Hepatocyte (in vitro differentiated cells): ENCODE measurements around the gene PLA2G1B. TPM values are rescaled to one million over a fixed set of nuclear protein-coding genes. Genes with fewer than 3 reads are reported as not detected.

Experiments
- DNase-seq: peaks from one replicate; pipeline ENCODE4 v3.0.0-alpha.2; 2016; ENCODE audit warnings: low spot score
- H2AFZ ChIP-seq: fragments of 200-600 bp; sonication (generic); 2 replicates; pipeline ENCODE4 v1.6.0; 2016; ENCODE audit warnings: antibody characterized with exemption, mild to moderate bottlenecking
- H3K27ac ChIP-seq: fragments of 200-600 bp; sonication (generic); 2 replicates; pipeline ENCODE4 v1.5.1; 2016; ENCODE audit warnings: mild to moderate bottlenecking
- H3K27me3 ChIP-seq: fragments of 200-600 bp; sonication (generic); 2 replicates; pipeline ENCODE4 v1.6.1; 2016
- H3K36me3 ChIP-seq: fragments of 200-600 bp; sonication (generic); replicated peaks from 2 replicates; pipeline ENCODE4 v1.5.1; 2016; ENCODE audit warnings: low read depth; ENCODE audit not compliant: insufficient read depth
- H3K4me1 ChIP-seq: fragments of 200-600 bp; sonication (generic); 2 replicates; pipeline ENCODE4 v1.5.1; 2016; ENCODE audit warnings: mild to moderate bottlenecking, moderate library complexity; ENCODE audit not compliant: insufficient read depth
- H3K4me2 ChIP-seq: fragments of 200-600 bp; sonication (generic); 2 replicates; pipeline ENCODE4 v1.6.0; 2016
- H3K4me3 ChIP-seq: fragments of 200-600 bp; sonication (generic); 2 replicates; pipeline ENCODE4 v1.5.1; 2016; ENCODE audit warnings: mild to moderate bottlenecking
- H3K79me2 ChIP-seq: fragments of 200-600 bp; sonication (generic); 2 replicates; pipeline ENCODE4 v1.6.0; 2017; ENCODE audit warnings: mild to moderate bottlenecking
- H3K9me2 ChIP-seq: fragments of 200-600 bp; sonication (generic); replicated peaks from 2 replicates; pipeline ENCODE4 v1.6.0; 2017; ENCODE audit warnings: mild to moderate bottlenecking; ENCODE audit not compliant: insufficient read depth
- H3K9me3 ChIP-seq: fragments of 200-600 bp; sonication (generic); 2 replicates; pipeline ENCODE4 v1.5.1; 2016; ENCODE audit warnings: low read depth, mild to moderate bottlenecking
- H4K20me1 ChIP-seq: fragments of 200-600 bp; sonication (generic); 2 replicates; pipeline ENCODE4 v1.6.0; 2016; ENCODE audit warnings: mild to moderate bottlenecking; ENCODE audit not compliant: insufficient read depth, poor library complexity, severe bottlenecking
- CTCF ChIP-seq: fragments of 200-600 bp; sonication (generic); IDR thresholded peaks from 2 replicates; pipeline ENCODE4 v1.5.1; 2016; ENCODE audit warnings: antibody characterized with exemption, mild to moderate bottlenecking; ENCODE audit not compliant: poor library complexity
- EZH2 ChIP-seq: fragments of 200-600 bp; sonication (generic); IDR thresholded peaks from 2 replicates; pipeline ENCODE4 v1.6.1; 2016; ENCODE audit warnings: antibody characterized with exemption, mild to moderate bottlenecking, borderline replicate concordance
- EZH2phosphoT487 ChIP-seq: fragments of 200-600 bp; sonication (generic); IDR thresholded peaks from one replicate; pipeline ENCODE4 v1.6.1; 2018; ENCODE audit warnings: antibody characterized with exemption, mild to moderate bottlenecking, low read depth, moderate library complexity; ENCODE audit not compliant: unreplicated experiment, severe bottlenecking
- WGBS: methylation state at CpG from one replicate; pipeline ENCODE4 v1.1.6; 2016; ENCODE audit warnings: low lambda C conversion rate; ENCODE audit errors: missing lambda C conversion rate; 5-methylcytosine and 5-hydroxymethylcytosine counted together
- polyA plus RNA-seq: library from polyadenylated mRNA; unstranded; fragments of >200 nt; fragmentation: Nextera tagmentation; extraction: Ambion mirVana; gene quantifications from 2 replicates; pipeline ENCODE4 v1.2.1, GENCODE V29; 2016
- total RNA-seq: library from RNA; depleted of rRNA; stranded (reverse); fragments of >200 nt; gene quantifications from 2 replicates; pipeline ENCODE4 v1.2.3, GENCODE V29; 2014

Gene PLA2G1B
- total and polyA plus RNA-seq, 2 experiments from 2014 or later: 8.5 to 14.7 TPM

GRCh38 chr12:120346031-120346430, 18.5 kb upstream of the PLA2G1B start:
- Histone ChIP-seq H3K4me3 (no peak overlapping the region), H3K27ac (no peak overlapping the region), H2AFZ (no peak overlapping the region), H3K9me3 (no peaks in the 10 kb centered on the region), H3K4me2 (no peak overlapping the region), H3K79me2 (no peaks in the 10 kb centered on the region), H3K9me2 (no peaks in the 10 kb centered on the region), H3K27me3 (no peaks in the 10 kb centered on the region), H4K20me1 (no peaks in the 10 kb centered on the region), H3K4me1 (no peaks in the 10 kb centered on the region), H3K36me3 (no peaks in the 10 kb centered on the region)
- DNase-seq: no peak
- no peak for TF ChIP-seq EZH2
- TF ChIP-seq CTCF: no peak
- TF ChIP-seq EZH2phosphoT487: no peak
- 98% methylated on average over 8 of the region's 15 CpGs for WGBS

- 97% methylated on average over 8 of the region's 8 CpGs for WGBS
- no peaks in the 10 kb centered on the region for H3K4me1 ChIP-seq
- no peak overlapping the region for H3K4me2 ChIP-seq
- DNase-seq: no peak
- no peaks in the 10 kb centered on the region for H3K79me2 ChIP-seq
- no peaks in the 10 kb centered on the region for H3K9me3 ChIP-seq
- H3K27me3 ChIP-seq: no peaks in the 10 kb centered on the region
- H3K9me2 ChIP-seq: no peaks in the 10 kb centered on the region
- no peak overlapping the region for H2AFZ ChIP-seq
- H3K27ac ChIP-seq: no peak overlapping the region
- no peak for TF ChIP-seq EZH2
- no peak for TF ChIP-seq CTCF
- TF ChIP-seq EZH2phosphoT487: no peak
- no peak overlapping the region for H3K4me3 ChIP-seq
- no peaks in the 10 kb centered on the region for H4K20me1 ChIP-seq
- H3K36me3 ChIP-seq: no peaks in the 10 kb centered on the region
Observed at GRCh38 chr12:120343692-120344091, 16.1 kb upstream of the PLA2G1B start.

GRCh38 chr12:120343039-120343537, 15.5 kb upstream of the PLA2G1B start:
- TF ChIP-seq EZH2 (no peak), CTCF (no peak), EZH2phosphoT487 (no peak)
- H2AFZ ChIP-seq: no peak overlapping the region
- 95% methylated on average over 8 of the region's 10 CpGs for WGBS

More at GRCh38 chr12:120343039-120343537, 15.5 kb upstream of the PLA2G1B start:
- H3K4me1 ChIP-seq: no peaks in the 10 kb centered on the region
- no peaks in the 10 kb centered on the region for H3K27me3 ChIP-seq
- H3K27ac ChIP-seq: no peak overlapping the region
- no peaks in the 10 kb centered on the region for H3K79me2 ChIP-seq
- no peak overlapping the region for H3K4me3 ChIP-seq
- DNase-seq: no peak
- no peaks in the 10 kb centered on the region for H4K20me1 ChIP-seq
- no peak overlapping the region for H3K4me2 ChIP-seq
- no peaks in the 10 kb centered on the region for H3K9me2 ChIP-seq
- H3K36me3 ChIP-seq: no peaks in the 10 kb centered on the region
- H3K9me3 ChIP-seq: no peaks in the 10 kb centered on the region
